Stimulated activated CD8-positive, alpha-beta memory T cell treated with anti-CD3 and anti-CD28 coated beads, Interleukin-2, amount 100 ng/mL, for 1 hour (primary cell): ENCODE results near the gene CDH13.

Experiments
- DNase-seq, 2 donors: peaks; one replicate each; pipeline ENCODE4 v3.0.0-alpha.2; 2020; ENCODE audit warnings: low read depth in 2 of 2

CDH13 gene

DNA sequence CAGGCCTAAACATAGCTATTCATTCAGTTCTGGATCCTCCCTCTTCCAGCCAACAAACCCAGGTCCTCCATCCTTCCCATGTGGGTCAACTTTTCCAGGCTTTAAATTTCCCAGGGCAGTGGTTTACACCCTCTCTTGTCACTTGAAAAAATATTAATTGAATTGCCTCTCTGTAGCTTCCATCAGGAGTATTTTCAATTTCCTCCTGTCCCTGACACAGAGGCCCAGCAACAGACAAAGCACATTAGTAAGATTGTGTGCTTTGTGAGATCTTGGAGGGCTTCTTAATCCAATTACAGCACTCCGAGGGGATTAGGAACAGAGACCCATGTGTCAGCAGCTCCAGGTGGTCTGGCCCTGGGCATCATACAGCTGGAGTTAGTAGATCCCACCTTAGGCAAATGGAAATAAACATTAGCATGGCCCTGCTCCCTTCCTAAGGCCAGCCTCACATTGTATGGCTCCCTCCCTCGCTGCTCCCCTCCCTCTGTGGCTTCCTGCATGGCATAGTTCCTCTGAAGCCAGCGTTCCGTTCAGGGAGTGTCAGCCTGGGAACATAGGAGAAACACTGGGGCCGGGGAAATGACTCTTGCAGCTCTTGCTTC is 1048.3 kb downstream of the CDH13 start:
- no peak for DNase-seq

DNA sequence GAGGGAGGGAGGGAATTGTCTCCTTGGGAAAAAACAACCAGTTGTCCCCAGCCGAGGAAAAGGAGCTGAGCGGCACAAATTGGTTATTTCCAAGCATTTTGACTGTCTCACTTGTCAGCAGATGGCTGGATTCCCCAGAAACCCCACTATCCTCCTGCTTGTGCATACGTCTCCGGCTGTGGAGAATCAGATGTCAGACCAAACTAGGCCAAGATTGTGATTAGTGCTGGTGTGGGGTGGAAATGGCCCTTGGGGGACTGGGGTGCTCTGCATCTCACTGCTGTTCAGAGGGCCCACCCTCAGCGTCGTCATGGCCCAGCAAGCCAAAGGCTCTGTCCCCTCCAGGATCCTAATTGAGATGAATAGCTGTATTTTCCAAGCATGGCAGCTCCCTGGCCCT is 1049.3 kb downstream of the CDH13 start:
- no peak for DNase-seq

GRCh38 chr16:83680980-83681379 is 1054.2 kb downstream of the CDH13 start:
- no peak for DNase-seq

GRCh38 chr16:83681381-83681956 is 1054.7 kb downstream of the CDH13 start:
- DNase-seq: no peak

DNA sequence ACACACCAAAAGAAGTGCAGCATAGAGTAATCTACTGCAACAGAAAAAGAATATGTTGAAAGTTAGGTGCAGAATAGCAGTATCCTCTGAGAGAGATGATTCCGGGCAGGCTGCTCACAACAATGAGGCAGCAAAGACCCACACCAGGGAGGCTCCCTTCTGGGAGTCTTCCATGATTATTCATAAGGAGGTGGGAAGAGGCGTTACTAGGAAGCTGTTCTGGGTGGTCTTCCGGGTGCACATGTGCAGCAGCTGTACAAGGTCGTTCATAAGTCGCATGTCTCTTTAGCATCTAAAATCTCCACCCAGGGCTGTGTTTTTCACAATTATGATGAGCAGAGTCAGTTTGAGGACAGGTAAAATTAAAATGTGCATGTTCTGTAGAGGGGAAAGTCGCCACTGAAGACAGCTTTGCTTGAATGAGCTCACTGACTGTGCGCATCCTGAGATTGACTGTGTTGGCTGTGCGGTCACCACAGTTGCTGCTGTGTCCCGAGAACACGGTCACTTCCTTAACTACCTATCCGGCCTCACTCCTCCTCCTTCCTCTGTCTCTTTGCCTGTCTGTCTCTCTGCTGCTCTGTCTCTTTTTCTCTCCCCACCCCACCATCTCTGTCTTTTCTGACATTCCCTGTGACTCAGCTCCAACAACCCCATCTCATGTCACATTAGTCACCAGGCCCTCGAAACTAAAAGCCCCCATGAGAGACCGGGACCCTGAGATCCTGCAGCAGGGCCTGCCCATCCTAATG is 1055.5 kb downstream of the CDH13 start:
- no peak for DNase-seq

GRCh38 chr16:83682868-83683235 is 1056.1 kb downstream of the CDH13 start:
- DNase-seq: no peak

DNA sequence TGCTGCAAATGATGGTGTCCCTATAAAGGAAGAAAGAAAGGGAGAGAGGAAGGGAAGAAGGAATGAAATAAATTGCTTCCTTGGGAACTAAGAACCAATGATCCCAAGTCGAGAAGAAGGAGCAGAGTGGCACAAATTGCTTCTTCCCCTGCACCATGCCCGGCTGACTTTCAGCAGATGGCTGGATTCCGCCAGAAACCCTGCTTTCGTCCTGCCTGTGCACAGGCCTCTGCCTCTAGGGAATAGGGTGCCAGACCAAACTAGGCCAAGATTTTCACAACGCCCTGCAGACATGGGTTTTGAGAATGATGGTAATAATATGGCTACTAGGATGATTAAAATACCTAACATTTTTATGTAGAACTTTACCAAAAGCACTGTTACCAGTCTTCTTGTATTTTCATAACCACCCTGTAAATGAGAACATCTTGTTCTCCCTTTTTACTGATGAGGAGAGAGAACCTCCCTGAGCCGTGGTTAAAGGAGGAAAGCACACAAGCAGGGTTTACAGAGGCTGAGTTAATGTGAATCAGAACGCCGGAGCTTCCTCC is 1058.9 kb downstream of the CDH13 start:
- DNase-seq: no peak

- DNase-seq: no peak
These were observed 1060.0 kb downstream of the CDH13 start for GRCh38 chr16:83686726-83687125.

GRCh38 chr16:83689385-83689831 is 1062.6 kb downstream of the CDH13 start:
- DNase-seq: no peak

DNA sequence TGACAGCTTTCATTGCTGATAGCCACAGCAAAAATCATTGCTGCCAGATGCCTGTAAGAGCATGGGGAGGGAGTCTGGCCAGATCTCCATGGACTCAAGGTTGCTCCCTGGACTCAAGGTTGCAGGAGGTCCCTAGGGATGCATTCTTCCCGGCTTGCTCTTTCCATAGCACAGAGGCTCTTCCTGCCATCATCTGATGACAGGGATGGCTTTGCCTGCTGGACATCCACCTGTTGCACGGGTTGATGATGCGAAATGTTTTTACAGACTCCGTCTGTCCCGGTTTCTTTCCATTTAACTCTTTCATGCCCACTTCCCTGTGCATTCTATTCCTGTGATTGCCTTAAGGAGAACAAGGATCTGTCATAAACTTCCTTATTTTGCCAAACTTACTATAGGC is 1065.5 kb downstream of the CDH13 start:
- no peak for DNase-seq

- no peak for DNase-seq
These were observed 1072.2 kb downstream of the CDH13 start for GRCh38 chr16:83698964-83699363.

DNA sequence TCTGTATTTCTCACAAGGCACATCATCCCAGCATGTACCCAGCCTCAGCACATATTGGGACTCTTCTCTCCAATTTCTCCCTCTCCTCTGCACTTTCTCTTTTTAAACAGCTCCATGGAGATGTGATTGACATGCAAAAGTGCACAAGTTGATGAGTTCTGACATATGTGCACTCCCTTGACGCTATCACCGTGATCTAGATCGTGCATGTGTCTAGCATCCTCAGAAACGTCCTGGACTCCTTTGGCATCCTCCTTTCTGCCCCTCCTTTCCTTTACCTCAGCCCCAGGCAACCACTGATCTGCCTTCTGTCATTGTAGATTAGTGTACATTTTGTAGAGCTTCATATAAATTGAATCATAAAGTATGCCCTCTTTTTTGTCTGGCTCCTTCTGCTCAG is 1073.0 kb downstream of the CDH13 start:
- no peak for DNase-seq

DNA sequence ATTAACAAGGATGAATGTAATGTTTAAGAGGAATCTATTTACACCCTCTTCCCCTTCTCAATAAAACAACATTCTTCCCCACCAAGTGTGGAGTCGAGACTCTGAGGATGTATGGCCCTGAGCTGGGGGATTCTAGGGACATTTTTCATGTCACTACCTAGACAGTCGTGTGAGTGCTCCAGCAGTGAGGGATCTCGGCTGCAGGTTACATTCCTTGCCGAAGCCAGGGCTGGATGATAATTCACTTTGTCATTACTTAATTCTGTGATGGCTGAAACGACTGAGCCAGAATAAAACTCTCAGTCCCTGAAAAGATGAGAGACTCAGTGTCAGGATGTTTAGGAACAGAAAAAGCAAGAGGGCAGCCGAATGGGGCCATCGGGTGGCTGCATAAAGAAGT is 1074.1 kb downstream of the CDH13 start:
- DNase-seq: no peak

- DNase-seq: no peak
These were observed 1074.7 kb downstream of the CDH13 start for GRCh38 chr16:83701494-83701893.

DNA sequence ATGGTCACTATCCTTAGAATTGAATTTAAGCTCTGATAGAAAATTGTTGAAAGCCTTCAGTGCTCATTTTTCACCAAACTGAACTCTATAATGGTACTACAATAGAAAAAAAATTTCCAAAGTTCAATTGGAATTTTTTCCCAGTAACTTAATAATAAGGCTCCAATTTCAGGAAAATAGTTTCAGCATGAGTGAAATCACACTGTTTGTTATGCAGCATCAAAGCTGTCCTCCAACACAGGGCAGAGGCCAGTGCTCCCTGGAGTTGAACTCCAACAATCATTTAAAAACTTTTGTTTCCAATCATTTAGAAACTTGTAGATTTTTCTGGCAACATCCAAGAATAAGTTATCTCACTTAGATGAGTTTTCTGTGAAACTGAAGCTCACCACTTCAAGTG is 1077.9 kb downstream of the CDH13 start:
- no peak for DNase-seq

DNA sequence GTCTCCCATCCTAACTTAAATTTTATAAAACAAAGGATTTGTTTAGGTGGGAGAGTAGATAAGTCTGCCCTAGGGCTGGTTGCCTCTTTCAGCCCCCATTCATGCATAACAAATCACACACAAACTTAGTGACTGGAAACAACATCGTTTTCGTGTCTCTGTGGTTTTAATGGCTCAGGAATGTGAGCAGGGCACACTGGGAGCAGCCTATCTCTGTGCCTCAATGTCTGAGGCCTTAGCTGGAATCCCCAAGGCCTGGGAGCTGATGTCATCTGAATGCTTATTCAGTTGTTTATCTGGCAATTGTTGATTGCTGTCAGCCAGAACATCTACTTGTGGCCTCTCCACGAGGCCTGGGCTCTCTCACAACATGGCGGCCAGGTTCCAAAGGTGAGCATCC is 1079.1 kb downstream of the CDH13 start:
- no peak for DNase-seq

- no peak for DNase-seq
These were observed 1079.6 kb downstream of the CDH13 start for GRCh38 chr16:83706394-83706793.

- no peak for DNase-seq
These were observed 1084.3 kb downstream of the CDH13 start for GRCh38 chr16:83711069-83711468.

- no peak for DNase-seq
These were observed 1086.8 kb downstream of the CDH13 start for GRCh38 chr16:83713597-83713996.

- DNase-seq: no peak
These were observed 1087.5 kb downstream of the CDH13 start for GRCh38 chr16:83714286-83714685.

GRCh38 chr16:83715217-83715920 is 1088.6 kb downstream of the CDH13 start:
- DNase-seq: no peak

GRCh38 chr16:83717308-83717707 is 1090.5 kb downstream of the CDH13 start:
- DNase-seq: no peak
